ENCODE data around the gene TSEN34.
"Not testable (repeated sequence)": the region's sequence is repeated elsewhere in the genome, so short reads cannot be mapped to it uniquely, and the experiment has no call there.

Gene TSEN34

DNA sequence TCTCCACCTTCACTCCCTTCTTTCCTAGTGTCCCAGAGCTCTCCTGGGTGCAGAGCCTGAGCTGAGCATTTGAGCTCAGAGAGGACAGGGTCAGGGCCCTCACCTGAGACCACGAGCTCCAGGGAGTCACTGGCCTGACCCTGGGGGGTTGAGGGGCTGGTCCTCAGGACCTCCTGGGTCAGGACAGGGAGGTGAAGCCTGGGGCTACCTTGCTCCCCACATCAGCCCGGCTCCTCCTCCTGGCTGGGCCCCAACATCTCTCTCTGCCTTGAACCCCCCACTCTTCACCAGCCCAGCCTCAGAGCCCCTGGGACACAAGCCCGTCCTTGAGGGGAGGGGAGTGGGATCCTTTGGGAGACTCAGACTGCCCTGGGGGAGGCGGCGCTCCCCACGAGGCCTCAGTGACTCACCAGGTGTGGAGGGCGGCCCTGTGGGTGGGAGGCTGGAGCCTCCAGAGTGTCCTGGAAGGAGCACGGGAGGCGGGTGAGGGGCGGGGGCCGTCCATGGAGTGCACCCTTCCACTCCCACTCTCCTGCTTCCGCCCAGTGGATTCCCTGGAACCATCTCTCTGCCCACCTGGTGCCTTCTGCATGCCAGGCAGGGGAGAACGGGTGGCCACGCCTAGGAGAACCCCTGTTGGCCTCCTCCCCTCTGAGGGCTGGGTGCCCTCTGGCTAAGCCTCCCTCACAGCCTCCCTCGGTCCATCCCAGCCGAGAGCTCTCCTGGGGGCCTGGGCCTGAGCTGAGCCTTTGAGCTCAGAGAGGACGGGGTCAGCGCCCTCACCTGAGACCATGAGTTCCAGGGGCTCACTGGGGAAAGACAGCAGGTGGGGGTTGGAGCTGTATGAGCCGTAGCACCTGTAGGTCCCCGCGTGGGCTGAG, 48.6 kb downstream of the TSEN34 start:
- DNase-seq (ENCODE audit: low spot score), result not testable (repeated sequence)

DNA sequence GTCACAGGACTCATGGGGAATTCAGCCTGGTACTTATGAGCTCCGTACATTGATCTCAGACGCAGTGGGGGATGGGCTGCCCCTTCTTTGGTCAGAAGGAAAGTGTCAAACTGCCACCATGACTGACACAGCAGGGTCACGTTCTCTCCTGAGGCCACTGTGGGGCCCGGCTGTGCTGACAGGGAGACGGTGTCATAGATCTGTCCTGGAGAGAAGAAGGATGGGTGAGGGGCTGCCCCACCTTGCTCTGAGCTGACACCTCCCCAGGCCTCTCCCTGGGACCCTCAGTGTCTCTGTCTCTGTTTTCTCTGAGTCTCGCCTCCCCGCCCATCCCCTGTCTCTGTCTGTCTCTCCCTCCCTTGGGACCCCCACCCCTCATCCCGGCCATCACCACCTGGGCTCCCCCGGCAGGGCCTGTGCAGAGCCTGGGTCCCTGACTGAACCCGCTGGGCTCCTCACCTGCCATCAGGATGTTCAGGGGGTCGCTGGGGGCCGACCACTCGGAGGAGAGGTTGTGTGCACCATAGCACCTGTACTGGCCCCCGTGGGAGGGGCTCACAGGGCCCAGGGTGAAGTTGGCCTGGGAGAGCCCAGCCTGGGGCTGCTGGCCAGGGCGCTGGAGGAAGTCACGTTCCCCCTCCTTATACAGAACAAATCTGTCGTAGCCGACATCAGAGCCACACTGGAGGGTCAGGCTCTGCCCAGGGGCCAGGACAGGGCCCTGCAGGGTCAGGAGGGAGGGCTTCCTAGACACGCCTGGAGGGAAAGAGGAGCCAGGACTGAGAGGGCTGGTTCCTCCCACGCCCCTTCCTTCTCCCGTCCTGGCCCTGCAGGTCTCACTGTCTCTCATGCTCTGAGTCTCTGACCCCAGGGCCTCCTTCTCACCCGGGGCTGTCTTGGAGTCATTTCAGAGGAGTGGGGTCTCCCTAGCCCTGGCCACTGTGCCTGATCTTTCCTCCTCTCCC, 49.5 kb downstream of the TSEN34 start:
- DNase-seq (ENCODE audit: low spot score), result not testable (repeated sequence)

- not testable (repeated sequence) for DNase-seq (ENCODE audit: low spot score)
These were observed 51.1 kb downstream of the TSEN34 start for GRCh38 chr19:54242234-54242633.

DNA sequence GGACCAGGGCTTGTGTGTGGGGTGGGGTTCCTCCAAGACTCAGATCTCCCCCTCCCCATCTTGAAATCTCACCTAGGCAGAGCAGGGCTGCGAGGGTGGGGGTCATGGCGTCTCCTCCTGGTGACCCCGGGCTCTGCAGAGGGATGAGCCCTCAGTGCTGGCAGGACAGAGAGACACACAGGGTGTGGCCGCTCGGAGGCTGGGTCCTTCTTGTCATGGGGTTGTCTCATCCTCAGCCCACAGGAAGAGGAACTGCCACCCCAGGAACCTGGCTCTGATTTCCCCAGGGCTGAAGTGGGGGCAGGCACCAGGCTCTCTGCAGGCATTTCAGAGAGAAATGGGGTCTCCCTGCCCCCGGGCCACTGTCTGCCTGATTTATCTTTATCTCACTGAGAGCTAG, 51.5 kb downstream of the TSEN34 start, which contains the start of gene LILRA6:
TSS of gene LILRA6 (minus strand) at position 145 of the 400 bp plus-strand sequence.
- not testable (repeated sequence) for DNase-seq (ENCODE audit: low spot score)

- DNase-seq (ENCODE audit: low spot score), result not testable (repeated sequence)
These were observed 52.7 kb downstream of the TSEN34 start for GRCh38 chr19:54243809-54244208.
